GM23338 (cell line): ENCODE measurements around the gene PQBP1.

ENCODE experiments used
- CREB1 ChIP-seq: fragments of 250-450 bp; sonication (Bioruptor Pico); IDR thresholded peaks from 2 replicates; pipeline ENCODE4 v1.5.0; 2020; ENCODE audit warnings: low read depth, mild to moderate bottlenecking, moderate library complexity
- CTCF ChIP-seq, 2 experiments: fragments of 200-600 bp in 1 of 2; sonication (generic) in 1 of 2; conservative IDR thresholded peaks; 2 replicates each; pipeline versions ENCODE4 v1.5.1 to v1.6.1; 2016 to 2017; ENCODE audit warnings: antibody characterized with exemption in 2 of 2, low read depth in 2 of 2, mild to moderate bottlenecking in 2 of 2, moderate library complexity in 1 of 2
- EZH2 ChIP-seq: fragments of 200-600 bp; sonication (generic); IDR thresholded peaks from one replicate; pipeline ENCODE4 v1.8.0; 2017; ENCODE audit warnings: antibody characterized with exemption, mild to moderate bottlenecking, low read depth; ENCODE audit not compliant: unreplicated experiment
- EZH2phosphoT487 ChIP-seq: fragments of 200-600 bp; sonication (generic); IDR thresholded peaks from one replicate; pipeline ENCODE4 v1.8.1; 2018; ENCODE audit warnings: antibody characterized with exemption; ENCODE audit not compliant: unreplicated experiment
- JUNB ChIP-seq: IDR thresholded peaks from one replicate; pipeline ENCODE4 v1.6.1; 2016; ENCODE audit warnings: antibody characterized with exemption; ENCODE audit not compliant: unreplicated experiment
- POLR2AphosphoS5 ChIP-seq: IDR thresholded peaks from 2 replicates; pipeline ENCODE4 v1.6.1; 2016; ENCODE audit warnings: antibody characterized with exemption, low read depth

GRCh38 chrX:48899078-48899410 is 1.3 kb downstream of the PQBP1 start:
- TF ChIP-seq EZH2 (no peak), CTCF (conservative IDR thresholded peaks at IDR 0.05; ENCODE audit: low read depth in 2 of 2) (no peak), POLR2AphosphoS5 (no peak), EZH2phosphoT487 (no peak), CREB1 (no peak), JUNB (no peak)
